GM23338 (cell line): ENCODE data around the gene SUGCT. TPM values are rescaled to one million over a fixed set of nuclear protein-coding genes. Genes with fewer than 3 reads are reported as not detected.

ENCODE experiments used
- ATAC-seq: fragments of 200-7000 bp; cut with Tn5 transposase; 3 replicates; pipeline ENCODE4 v1.9.1; 2020
- DNase-seq: peaks from one replicate; pipeline ENCODE4 v3.0.0-alpha.2; 2015; ENCODE audit warnings: low spot score
- H2AFZ ChIP-seq: fragments of 200-600 bp; sonication (generic); 2 replicates; pipeline ENCODE4 v1.8.0; 2016; ENCODE audit warnings: antibody characterized with exemption, mild to moderate bottlenecking, moderate library complexity
- H3F3A ChIP-seq: fragments of 200-600 bp; sonication (generic); replicated peaks from 2 replicates; pipeline ENCODE4 v1.8.0; 2017; ENCODE audit warnings: antibody characterized with exemption, mixed run types, low read depth
- H3K27ac ChIP-seq: fragments of 200-600 bp; sonication (generic); 2 replicates; pipeline ENCODE4 v1.6.1; 2016; ENCODE audit warnings: low read depth
- H3K27me3 ChIP-seq: fragments of 200-600 bp; sonication (generic); 2 replicates; pipeline ENCODE4 v1.8.0; 2016; ENCODE audit warnings: mild to moderate bottlenecking, mixed run types, moderate library complexity; ENCODE audit not compliant: insufficient read depth
- H3K36me3 ChIP-seq: fragments of 200-600 bp; sonication (generic); 2 replicates; pipeline ENCODE4 v1.8.0; 2016; ENCODE audit warnings: mild to moderate bottlenecking; ENCODE audit not compliant: insufficient read depth
- H3K4me1 ChIP-seq: fragments of 200-600 bp; sonication (generic); 2 replicates; pipeline ENCODE4 v1.8.0; 2016; ENCODE audit warnings: mild to moderate bottlenecking, moderate library complexity; ENCODE audit not compliant: insufficient read depth
- H3K4me2 ChIP-seq: fragments of 200-600 bp; sonication (generic); 2 replicates; pipeline ENCODE4 v1.7.1; 2017; ENCODE audit warnings: mixed run types
- H3K4me3 ChIP-seq: fragments of 200-600 bp; sonication (generic); 2 replicates; pipeline ENCODE4 v1.6.1; 2016; ENCODE audit warnings: mixed run types
- H3K79me2 ChIP-seq: fragments of 200-600 bp; sonication (generic); replicated peaks from 2 replicates; pipeline ENCODE4 v1.8.0; 2017; ENCODE audit warnings: mild to moderate bottlenecking; ENCODE audit not compliant: insufficient read depth
- H3K9me2 ChIP-seq: fragments of 200-600 bp; sonication (generic); 2 replicates; pipeline ENCODE4 v1.8.0; 2017; ENCODE audit not compliant: insufficient read depth
- H4K20me1 ChIP-seq: fragments of 200-600 bp; sonication (generic); replicated peaks from 2 replicates; pipeline ENCODE4 v1.8.0; 2017; ENCODE audit warnings: mild to moderate bottlenecking; ENCODE audit not compliant: insufficient read depth
- H3K27ac Mint-ChIP-seq: 2 replicates; pipeline ENCODE4 v1.8.0; 2020; ENCODE audit warnings: inconsistent platforms, mild to moderate bottlenecking, moderate library complexity, mixed read lengths
- H3K27me3 Mint-ChIP-seq: 3 replicates; pipeline ENCODE4 v1.8.0; 2022; ENCODE audit warnings: low read depth, mild to moderate bottlenecking, moderate library complexity, mixed read lengths, inconsistent platforms; ENCODE audit not compliant: insufficient read depth, poor library complexity
- H3K36me3 Mint-ChIP-seq: 3 replicates; pipeline ENCODE4 v1.8.0; 2021; ENCODE audit warnings: low read depth, mild to moderate bottlenecking, inconsistent platforms, moderate library complexity, mixed read lengths
- H3K4me1 Mint-ChIP-seq: 3 replicates; pipeline ENCODE4 v1.8.0; 2020; ENCODE audit warnings: mild to moderate bottlenecking, inconsistent platforms, mixed read lengths
- H3K4me3 Mint-ChIP-seq: 3 replicates; pipeline ENCODE4 v1.8.0; 2021; ENCODE audit warnings: moderate library complexity, mild to moderate bottlenecking, inconsistent platforms, mixed read lengths
- H3K9me3 Mint-ChIP-seq: 3 replicates; pipeline ENCODE4 v1.8.0; 2020; ENCODE audit warnings: moderate library complexity, mild to moderate bottlenecking, inconsistent platforms, mixed read lengths
- CREB1 ChIP-seq: fragments of 250-450 bp; sonication (Bioruptor Pico); IDR thresholded peaks from 2 replicates; pipeline ENCODE4 v1.5.0; 2020; ENCODE audit warnings: low read depth, mild to moderate bottlenecking, moderate library complexity
- CTCF ChIP-seq, 2 experiments: fragments of 200-600 bp in 1 of 2; sonication (generic) in 1 of 2; conservative IDR thresholded peaks; 2 replicates each; pipeline versions ENCODE4 v1.5.1 to v1.6.1; 2016 to 2017; ENCODE audit warnings: antibody characterized with exemption in 2 of 2, low read depth in 2 of 2, mild to moderate bottlenecking in 2 of 2, moderate library complexity in 1 of 2
- ETS1 ChIP-seq: IDR thresholded peaks from 2 replicates; pipeline ENCODE4 v1.6.1; 2016; ENCODE audit warnings: antibody characterized with exemption
- EZH2 ChIP-seq: fragments of 200-600 bp; sonication (generic); IDR thresholded peaks from one replicate; pipeline ENCODE4 v1.8.0; 2017; ENCODE audit warnings: antibody characterized with exemption, mild to moderate bottlenecking, low read depth; ENCODE audit not compliant: unreplicated experiment
- EZH2phosphoT487 ChIP-seq: fragments of 200-600 bp; sonication (generic); IDR thresholded peaks from one replicate; pipeline ENCODE4 v1.8.1; 2018; ENCODE audit warnings: antibody characterized with exemption; ENCODE audit not compliant: unreplicated experiment
- JUNB ChIP-seq: IDR thresholded peaks from one replicate; pipeline ENCODE4 v1.6.1; 2016; ENCODE audit warnings: antibody characterized with exemption; ENCODE audit not compliant: unreplicated experiment
- NANOG ChIP-seq: IDR thresholded peaks from 2 replicates; pipeline ENCODE4 v1.6.1; 2016; ENCODE audit warnings: antibody characterized with exemption, borderline replicate concordance
- POLR2AphosphoS5 ChIP-seq: IDR thresholded peaks from 2 replicates; pipeline ENCODE4 v1.6.1; 2016; ENCODE audit warnings: antibody characterized with exemption, low read depth
- REST ChIP-seq: IDR thresholded peaks from one replicate; pipeline ENCODE4 v1.6.1; 2018; ENCODE audit warnings: antibody characterized with exemption; ENCODE audit not compliant: unreplicated experiment
- STAT1 ChIP-seq: IDR thresholded peaks from one replicate; pipeline ENCODE4 v1.6.1; 2016; ENCODE audit warnings: antibody characterized with exemption; ENCODE audit not compliant: unreplicated experiment
- ZNF114 ChIP-seq: fragments of 250-450 bp; sonication (Bioruptor Pico); IDR thresholded peaks from 2 replicates; pipeline ENCODE4 v1.5.0; 2020; ENCODE audit warnings: mild to moderate bottlenecking, moderate library complexity
- ZNF331 ChIP-seq: fragments of 250-450 bp; sonication (Bioruptor Pico); IDR thresholded peaks from 2 replicates; pipeline ENCODE4 v1.5.0; 2020; ENCODE audit warnings: low read depth, mild to moderate bottlenecking, moderate library complexity
- ZNF462 ChIP-seq: fragments of 250-450 bp; sonication (Bioruptor Pico); IDR thresholded peaks from 2 replicates; pipeline ENCODE4 v1.5.0; 2020; ENCODE audit warnings: mild to moderate bottlenecking, moderate library complexity
- polyA plus RNA-seq: library from polyadenylated mRNA; unstranded; fragments of >200 nt; fragmentation: Nextera tagmentation; extraction: Ambion mirVana; gene quantifications from 2 replicates; pipeline ENCODE4 v1.2.1, GENCODE V29; 2016
- total RNA-seq: library from RNA; depleted of rRNA; stranded (reverse); fragments of >200 nt; shearing (Covaris generic); gene quantifications from 2 replicates; pipeline ENCODE4 v1.2.3, GENCODE V29; 2014

Gene SUGCT
- total and polyA plus RNA-seq, 2 experiments from 2014 or later: 4.2 to 5.6 TPM

GRCh38 chr7:40865441-40866233 is 730.8 kb downstream of the SUGCT start:
- peaks cover 6% of the 10 kb centered on the region; the same call in 2 of the 3 replicates for H3K9me3 Mint-ChIP-seq
- no peaks in the 10 kb centered on the region for H4K20me1 ChIP-seq
- H3K4me1 Mint-ChIP-seq: peaks cover 15% of the 10 kb centered on the region

More at GRCh38 chr7:40865441-40866233, 730.8 kb downstream of the SUGCT start:
- no peak overlapping the region for H3K27ac Mint-ChIP-seq
- Histone ChIP-seq H3K4me2 (no peak overlapping the region), H3K79me2 (no peaks in the 10 kb centered on the region), H3F3A (no peaks in the 10 kb centered on the region), H3K4me1 (no peaks in the 10 kb centered on the region), H3K27me3 (no peaks in the 10 kb centered on the region), H3K4me3 (no peak overlapping the region), H3K27ac (no peak overlapping the region), H2AFZ (no peak overlapping the region), H3K36me3 (no peaks in the 10 kb centered on the region), H3K9me2 (no peaks in the 10 kb centered on the region)
- no peak overlapping the region for H3K4me3 Mint-ChIP-seq
- H3K36me3 Mint-ChIP-seq: peaks cover 3% of the 10 kb centered on the region; the same call in 1 of the 3 replicates
- DNase-seq: peak; percentile 3
- peaks cover 2% of the 10 kb centered on the region for H3K27me3 Mint-ChIP-seq
- peak; percentile 46 for ATAC-seq
- no peak for TF ChIP-seq ZNF114 (CRISPR knock-in tag)
- no peak for TF ChIP-seq ZNF331 (CRISPR knock-in tag)
- TF ChIP-seq ETS1: no peak
- TF ChIP-seq REST: no peak
- TF ChIP-seq EZH2phosphoT487: no peak
- no peak for TF ChIP-seq STAT1
- TF ChIP-seq NANOG: no peak
- TF ChIP-seq JUNB: no peak
- TF ChIP-seq ZNF462: no peak
- no peak for TF ChIP-seq POLR2AphosphoS5
- TF ChIP-seq CTCF (conservative IDR thresholded peaks at IDR 0.05; ENCODE audit: low read depth in 2 of 2): no peak
- no peak for TF ChIP-seq EZH2
- no peak for TF ChIP-seq CREB1 (CRISPR knock-in tag)
